Progenitor cell of endocrine pancreas (in vitro differentiated cells): ENCODE data around the gene RAVER2. TPM values are rescaled to one million over a fixed set of nuclear protein-coding genes. Genes with fewer than 3 reads are reported as not detected.
A peak's percentile ranks its signal among the peaks of the same experiment; 100 is the strongest.

ENCODE experiments used
- DNase-seq: peaks from one replicate; pipeline ENCODE4 v3.0.0; 2021; ENCODE audit warnings: low spot score; ENCODE audit not compliant: unreplicated experiment
- H3K27ac Mint-ChIP-seq: 2 replicates; pipeline ENCODE4 v1.8.0; 2021; ENCODE audit warnings: mild to moderate bottlenecking, moderate library complexity, mixed read lengths
- H3K27me3 Mint-ChIP-seq: 2 replicates; pipeline ENCODE4 v1.8.0; 2021; ENCODE audit warnings: mixed read lengths
- H3K36me3 Mint-ChIP-seq: 2 replicates; pipeline ENCODE4 v1.8.0; 2022; ENCODE audit warnings: mixed read lengths; ENCODE audit not compliant: insufficient read depth
- H3K4me1 Mint-ChIP-seq: 2 replicates; pipeline ENCODE4 v1.8.0; 2021; ENCODE audit warnings: low read depth, mixed read lengths
- H3K4me3 Mint-ChIP-seq: 2 replicates; pipeline ENCODE4 v1.8.0; 2021; ENCODE audit warnings: low read depth, mild to moderate bottlenecking, moderate library complexity, mixed read lengths
- H3K9me3 Mint-ChIP-seq: 2 replicates; pipeline ENCODE4 v1.8.0; 2021; ENCODE audit warnings: low read depth, mixed read lengths
- total RNA-seq: library from RNA; stranded (reverse); gene quantifications from 2 replicates; pipeline ENCODE4 v1.2.1, GENCODE V29; 2021
- TF ChIP-seq, protein P1 (sequence below): fragments of 200-600 bp; sonication (generic); IDR thresholded peaks from one replicate; pipeline ENCODE4 v1.5.0; 2021; ENCODE audit warnings: antibody characterized with exemption, mild to moderate bottlenecking; ENCODE audit not compliant: unreplicated experiment

RAVER2 gene
- total RNA-seq, 1 donor from 2014 or later, result 33.8 TPM

DNA sequence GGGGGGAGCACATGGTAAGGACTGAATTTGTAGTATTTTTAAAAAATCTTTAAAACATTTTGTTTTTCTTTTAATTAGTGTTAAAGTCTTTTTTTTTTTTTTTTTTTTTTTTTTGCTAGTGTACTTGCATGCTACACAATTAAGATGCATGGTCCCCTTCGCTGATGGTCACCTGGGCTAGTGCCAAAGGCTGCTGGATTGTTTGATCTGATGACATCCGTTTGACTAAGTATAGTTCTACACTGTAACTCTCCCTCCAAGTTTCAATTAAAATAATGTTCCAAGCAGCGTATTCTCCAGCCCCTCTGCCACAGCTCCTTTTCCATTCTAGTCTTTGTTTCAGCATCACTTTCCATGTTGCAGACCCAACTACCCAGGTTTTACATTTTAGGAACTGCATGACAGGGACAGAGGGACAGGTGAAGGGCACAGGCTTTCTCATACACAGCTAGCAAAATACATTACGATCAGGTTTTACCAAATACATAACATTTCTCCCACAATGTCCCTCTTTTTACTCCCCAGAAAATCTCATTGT is 852 bp upstream of the RAVER2 start:
- Mint-ChIP-seq H3K27ac (peak overlapping the region; percentile 73), H3K36me3 (no peaks in the 10 kb centered on the region), H3K27me3 (peaks cover 7% of the 10 kb centered on the region), H3K9me3 (no peaks in the 10 kb centered on the region), H3K4me3 (peak overlapping the region; percentile 81), H3K4me1 (peaks cover 14% of the 10 kb centered on the region)
- DNase-seq, result no peak
- TF ChIP-seq, protein P1, sequence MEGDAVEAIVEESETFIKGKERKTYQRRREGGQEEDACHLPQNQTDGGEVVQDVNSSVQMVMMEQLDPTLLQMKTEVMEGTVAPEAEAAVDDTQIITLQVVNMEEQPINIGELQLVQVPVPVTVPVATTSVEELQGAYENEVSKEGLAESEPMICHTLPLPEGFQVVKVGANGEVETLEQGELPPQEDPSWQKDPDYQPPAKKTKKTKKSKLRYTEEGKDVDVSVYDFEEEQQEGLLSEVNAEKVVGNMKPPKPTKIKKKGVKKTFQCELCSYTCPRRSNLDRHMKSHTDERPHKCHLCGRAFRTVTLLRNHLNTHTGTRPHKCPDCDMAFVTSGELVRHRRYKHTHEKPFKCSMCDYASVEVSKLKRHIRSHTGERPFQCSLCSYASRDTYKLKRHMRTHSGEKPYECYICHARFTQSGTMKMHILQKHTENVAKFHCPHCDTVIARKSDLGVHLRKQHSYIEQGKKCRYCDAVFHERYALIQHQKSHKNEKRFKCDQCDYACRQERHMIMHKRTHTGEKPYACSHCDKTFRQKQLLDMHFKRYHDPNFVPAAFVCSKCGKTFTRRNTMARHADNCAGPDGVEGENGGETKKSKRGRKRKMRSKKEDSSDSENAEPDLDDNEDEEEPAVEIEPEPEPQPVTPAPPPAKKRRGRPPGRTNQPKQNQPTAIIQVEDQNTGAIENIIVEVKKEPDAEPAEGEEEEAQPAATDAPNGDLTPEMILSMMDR, result no peak

DNA sequence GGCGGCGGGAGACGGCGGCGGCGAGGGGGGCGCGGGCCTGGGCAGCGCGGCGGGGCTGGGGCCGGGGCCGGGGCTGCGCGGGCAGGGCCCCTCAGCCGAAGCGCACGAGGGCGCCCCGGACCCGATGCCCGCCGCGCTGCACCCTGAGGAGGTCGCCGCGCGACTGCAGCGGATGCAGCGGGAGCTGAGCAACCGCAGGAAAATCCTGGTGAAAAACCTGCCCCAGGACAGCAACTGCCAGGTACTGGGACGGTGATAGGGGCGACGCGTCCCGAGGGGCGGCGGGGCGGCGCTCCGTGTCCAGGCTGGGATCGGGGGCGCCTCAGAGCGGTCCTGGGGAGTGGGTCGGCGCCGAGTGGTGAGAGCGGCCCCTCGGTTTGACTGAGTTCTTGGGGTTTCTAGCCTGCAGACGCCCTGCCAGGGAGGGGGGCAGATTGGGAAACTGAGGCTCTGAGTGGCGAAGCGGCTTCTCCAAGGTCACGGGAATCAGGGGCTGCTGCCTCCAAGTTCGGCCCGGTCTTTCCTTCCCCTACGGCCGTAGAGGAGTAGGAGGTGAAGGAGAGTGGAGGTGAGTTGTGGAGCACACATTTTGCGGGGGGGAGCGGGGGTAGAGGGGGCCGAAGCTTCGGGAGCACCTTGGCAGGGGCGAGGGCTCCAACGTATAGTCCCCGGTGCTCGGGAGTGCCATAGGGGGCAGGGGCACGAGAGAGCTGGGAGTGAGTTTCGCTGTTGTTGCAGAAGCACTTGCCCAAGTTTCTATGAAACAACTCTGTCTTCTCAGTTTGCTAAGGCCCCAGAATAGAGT is 508 bp downstream of the RAVER2 start:
- Mint-ChIP-seq H3K4me3 (peak overlapping the region; percentile 90), H3K36me3 (no peaks in the 10 kb centered on the region), H3K27me3 (peaks cover 7% of the 10 kb centered on the region), H3K4me1 (peaks cover 14% of the 10 kb centered on the region), H3K27ac (peak overlapping the region; percentile 95), H3K9me3 (no peaks in the 10 kb centered on the region)
- peak; percentile 14 for DNase-seq
- TF ChIP-seq, protein P1, result no peak

DNA sequence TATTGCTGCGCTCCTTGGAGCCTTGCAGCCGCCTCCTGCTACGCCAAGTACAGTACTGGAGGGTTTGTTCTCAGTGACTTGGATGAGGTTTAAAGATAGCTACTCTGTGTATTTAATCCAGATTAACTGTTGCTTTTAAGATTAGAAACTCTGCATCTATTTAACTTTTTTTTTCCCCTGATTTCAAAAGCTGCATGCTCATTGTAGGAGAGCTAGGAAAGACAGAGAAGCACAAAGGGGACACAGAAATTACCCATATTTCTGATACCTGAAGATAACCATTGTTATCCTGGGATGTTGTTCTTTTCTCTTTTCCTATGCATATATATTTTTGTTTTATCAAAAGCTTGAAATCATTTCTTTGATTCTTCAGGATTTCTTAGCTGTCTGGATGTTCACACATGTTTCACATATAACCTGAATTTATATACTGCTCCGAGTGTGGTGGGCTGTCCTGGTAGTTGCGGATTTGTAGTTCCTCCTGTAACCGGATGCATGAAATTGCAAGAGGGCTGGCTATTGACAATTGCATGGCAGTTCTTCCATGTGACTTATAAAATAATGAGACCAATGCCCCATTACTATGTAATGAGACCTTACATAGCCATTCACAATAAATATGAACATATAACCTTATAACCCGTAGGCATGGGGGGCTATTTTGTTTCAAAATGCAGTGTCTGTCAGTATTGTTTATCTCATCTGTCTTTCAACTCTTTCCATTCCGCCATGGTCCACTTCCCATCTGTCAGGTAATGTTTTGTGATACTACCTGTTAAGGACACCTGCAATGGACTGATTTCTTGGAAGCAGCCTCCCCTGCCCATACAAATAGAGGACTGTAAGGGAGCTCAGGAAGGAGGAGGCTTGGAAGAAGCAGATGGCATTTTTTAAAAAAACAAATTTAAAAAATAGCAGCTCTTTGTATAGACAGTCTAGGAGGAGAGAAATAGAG is 1.4 kb downstream of the RAVER2 start:
- H3K27me3 Mint-ChIP-seq, result peaks cover 7% of the 10 kb centered on the region
- H3K4me1 Mint-ChIP-seq, result peaks cover 14% of the 10 kb centered on the region
- peak overlapping the region; percentile 90 for H3K4me3 Mint-ChIP-seq
- no peak for DNase-seq
- TF ChIP-seq, protein P1, result no peak
- no peaks in the 10 kb centered on the region for H3K36me3 Mint-ChIP-seq
- H3K27ac Mint-ChIP-seq, result peak overlapping the region; percentile 95
- H3K9me3 Mint-ChIP-seq, result no peaks in the 10 kb centered on the region

DNA sequence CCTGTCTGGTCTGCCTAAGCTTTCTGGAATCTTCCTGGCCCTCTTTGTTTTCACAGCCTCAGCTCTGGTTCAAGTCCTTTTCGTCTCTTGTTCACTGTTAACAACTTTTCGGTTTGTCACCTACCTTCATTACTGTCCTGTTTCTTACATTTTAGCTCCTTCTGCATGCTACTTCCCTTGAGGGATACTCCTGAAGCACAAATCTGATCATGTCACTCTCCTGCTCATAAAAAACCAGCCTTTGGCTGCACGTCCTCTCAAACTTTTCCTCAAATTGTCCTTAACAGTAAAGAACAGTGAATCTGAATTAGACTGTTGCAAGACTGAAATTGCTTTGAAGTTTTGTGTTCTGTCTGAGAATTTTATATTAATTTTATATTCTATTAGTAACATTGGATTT is 3.3 kb downstream of the RAVER2 start:
- peaks cover 7% of the 10 kb centered on the region for H3K27me3 Mint-ChIP-seq
- H3K27ac Mint-ChIP-seq, result no peak overlapping the region
- H3K4me1 Mint-ChIP-seq, result peaks cover 15% of the 10 kb centered on the region
- TF ChIP-seq, protein P1, result no peak
- no peak overlapping the region for H3K4me3 Mint-ChIP-seq
- no peaks in the 10 kb centered on the region for H3K36me3 Mint-ChIP-seq
- no peak for DNase-seq
- H3K9me3 Mint-ChIP-seq, result no peaks in the 10 kb centered on the region

DNA sequence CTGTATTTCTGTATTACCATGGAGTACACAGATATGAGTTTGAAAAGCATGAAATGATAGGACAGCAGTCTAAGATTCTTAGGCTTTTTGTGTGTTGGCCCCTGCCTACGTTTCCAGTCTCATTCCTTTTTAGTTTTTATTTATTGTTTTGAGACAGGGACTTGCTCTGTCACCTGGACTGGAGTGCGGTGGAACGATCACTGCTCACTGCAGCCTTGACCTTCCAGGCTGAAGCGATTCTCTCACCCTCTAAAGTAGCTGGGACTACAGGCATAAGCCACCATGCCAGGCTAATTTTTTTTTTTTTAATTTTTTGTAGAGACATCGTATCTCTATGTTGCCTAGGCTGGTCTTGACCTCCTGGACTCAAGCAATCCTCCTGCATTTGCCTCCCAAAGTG is 3.8 kb downstream of the RAVER2 start:
- peaks cover under 1% of the 10 kb centered on the region for H3K36me3 Mint-ChIP-seq
- peaks cover 15% of the 10 kb centered on the region for H3K4me1 Mint-ChIP-seq
- H3K9me3 Mint-ChIP-seq, result no peaks in the 10 kb centered on the region
- H3K27me3 Mint-ChIP-seq, result peaks cover 3% of the 10 kb centered on the region
- TF ChIP-seq, protein P1, result no peak
- no peak overlapping the region for H3K4me3 Mint-ChIP-seq
- DNase-seq, result no peak
- no peak overlapping the region for H3K27ac Mint-ChIP-seq
